GM23338 (cell line): ENCODE results near the gene SLC26A6. TPM values are rescaled to one million over a fixed set of nuclear protein-coding genes. Genes with fewer than 3 reads are reported as not detected.

Experiments used
- ATAC-seq: fragments of 200-7000 bp; cut with Tn5 transposase; 3 replicates; pipeline ENCODE4 v1.9.1; 2020
- DNase-seq: peaks from one replicate; pipeline ENCODE4 v3.0.0-alpha.2; 2015; ENCODE audit warnings: low spot score
- H2AFZ ChIP-seq: fragments of 200-600 bp; sonication (generic); 2 replicates; pipeline ENCODE4 v1.8.0; 2016; ENCODE audit warnings: antibody characterized with exemption, mild to moderate bottlenecking, moderate library complexity
- H3F3A ChIP-seq: fragments of 200-600 bp; sonication (generic); replicated peaks from 2 replicates; pipeline ENCODE4 v1.8.0; 2017; ENCODE audit warnings: antibody characterized with exemption, mixed run types, low read depth
- H3K27ac ChIP-seq: fragments of 200-600 bp; sonication (generic); 2 replicates; pipeline ENCODE4 v1.6.1; 2016; ENCODE audit warnings: low read depth
- H3K27me3 ChIP-seq: fragments of 200-600 bp; sonication (generic); 2 replicates; pipeline ENCODE4 v1.8.0; 2016; ENCODE audit warnings: mild to moderate bottlenecking, mixed run types, moderate library complexity; ENCODE audit not compliant: insufficient read depth
- H3K36me3 ChIP-seq: fragments of 200-600 bp; sonication (generic); 2 replicates; pipeline ENCODE4 v1.8.0; 2016; ENCODE audit warnings: mild to moderate bottlenecking; ENCODE audit not compliant: insufficient read depth
- H3K4me1 ChIP-seq: fragments of 200-600 bp; sonication (generic); 2 replicates; pipeline ENCODE4 v1.8.0; 2016; ENCODE audit warnings: mild to moderate bottlenecking, moderate library complexity; ENCODE audit not compliant: insufficient read depth
- H3K4me2 ChIP-seq: fragments of 200-600 bp; sonication (generic); 2 replicates; pipeline ENCODE4 v1.7.1; 2017; ENCODE audit warnings: mixed run types
- H3K4me3 ChIP-seq: fragments of 200-600 bp; sonication (generic); 2 replicates; pipeline ENCODE4 v1.6.1; 2016; ENCODE audit warnings: mixed run types
- H3K79me2 ChIP-seq: fragments of 200-600 bp; sonication (generic); replicated peaks from 2 replicates; pipeline ENCODE4 v1.8.0; 2017; ENCODE audit warnings: mild to moderate bottlenecking; ENCODE audit not compliant: insufficient read depth
- H3K9me2 ChIP-seq: fragments of 200-600 bp; sonication (generic); 2 replicates; pipeline ENCODE4 v1.8.0; 2017; ENCODE audit not compliant: insufficient read depth
- H4K20me1 ChIP-seq: fragments of 200-600 bp; sonication (generic); replicated peaks from 2 replicates; pipeline ENCODE4 v1.8.0; 2017; ENCODE audit warnings: mild to moderate bottlenecking; ENCODE audit not compliant: insufficient read depth
- H3K27ac Mint-ChIP-seq: 2 replicates; pipeline ENCODE4 v1.8.0; 2020; ENCODE audit warnings: inconsistent platforms, mild to moderate bottlenecking, moderate library complexity, mixed read lengths
- H3K27me3 Mint-ChIP-seq: 3 replicates; pipeline ENCODE4 v1.8.0; 2022; ENCODE audit warnings: low read depth, mild to moderate bottlenecking, moderate library complexity, mixed read lengths, inconsistent platforms; ENCODE audit not compliant: insufficient read depth, poor library complexity
- H3K36me3 Mint-ChIP-seq: 3 replicates; pipeline ENCODE4 v1.8.0; 2021; ENCODE audit warnings: low read depth, mild to moderate bottlenecking, inconsistent platforms, moderate library complexity, mixed read lengths
- H3K4me1 Mint-ChIP-seq: 3 replicates; pipeline ENCODE4 v1.8.0; 2020; ENCODE audit warnings: mild to moderate bottlenecking, inconsistent platforms, mixed read lengths
- H3K4me3 Mint-ChIP-seq: 3 replicates; pipeline ENCODE4 v1.8.0; 2021; ENCODE audit warnings: moderate library complexity, mild to moderate bottlenecking, inconsistent platforms, mixed read lengths
- H3K9me3 Mint-ChIP-seq: 3 replicates; pipeline ENCODE4 v1.8.0; 2020; ENCODE audit warnings: moderate library complexity, mild to moderate bottlenecking, inconsistent platforms, mixed read lengths
- CREB1 ChIP-seq: fragments of 250-450 bp; sonication (Bioruptor Pico); IDR thresholded peaks from 2 replicates; pipeline ENCODE4 v1.5.0; 2020; ENCODE audit warnings: low read depth, mild to moderate bottlenecking, moderate library complexity
- CTCF ChIP-seq, 2 experiments: fragments of 200-600 bp in 1 of 2; sonication (generic) in 1 of 2; conservative IDR thresholded peaks; 2 replicates each; pipeline versions ENCODE4 v1.5.1 to v1.6.1; 2016 to 2017; ENCODE audit warnings: antibody characterized with exemption in 2 of 2, low read depth in 2 of 2, mild to moderate bottlenecking in 2 of 2, moderate library complexity in 1 of 2
- ETS1 ChIP-seq: IDR thresholded peaks from 2 replicates; pipeline ENCODE4 v1.6.1; 2016; ENCODE audit warnings: antibody characterized with exemption
- EZH2 ChIP-seq: fragments of 200-600 bp; sonication (generic); IDR thresholded peaks from one replicate; pipeline ENCODE4 v1.8.0; 2017; ENCODE audit warnings: antibody characterized with exemption, mild to moderate bottlenecking, low read depth; ENCODE audit not compliant: unreplicated experiment
- EZH2phosphoT487 ChIP-seq: fragments of 200-600 bp; sonication (generic); IDR thresholded peaks from one replicate; pipeline ENCODE4 v1.8.1; 2018; ENCODE audit warnings: antibody characterized with exemption; ENCODE audit not compliant: unreplicated experiment
- NANOG ChIP-seq: IDR thresholded peaks from 2 replicates; pipeline ENCODE4 v1.6.1; 2016; ENCODE audit warnings: antibody characterized with exemption, borderline replicate concordance
- POLR2AphosphoS5 ChIP-seq: IDR thresholded peaks from 2 replicates; pipeline ENCODE4 v1.6.1; 2016; ENCODE audit warnings: antibody characterized with exemption, low read depth
- REST ChIP-seq: IDR thresholded peaks from one replicate; pipeline ENCODE4 v1.6.1; 2018; ENCODE audit warnings: antibody characterized with exemption; ENCODE audit not compliant: unreplicated experiment
- ZNF114 ChIP-seq: fragments of 250-450 bp; sonication (Bioruptor Pico); IDR thresholded peaks from 2 replicates; pipeline ENCODE4 v1.5.0; 2020; ENCODE audit warnings: mild to moderate bottlenecking, moderate library complexity
- ZNF331 ChIP-seq: fragments of 250-450 bp; sonication (Bioruptor Pico); IDR thresholded peaks from 2 replicates; pipeline ENCODE4 v1.5.0; 2020; ENCODE audit warnings: low read depth, mild to moderate bottlenecking, moderate library complexity
- polyA plus RNA-seq: library from polyadenylated mRNA; unstranded; fragments of >200 nt; fragmentation: Nextera tagmentation; extraction: Ambion mirVana; gene quantifications from 2 replicates; pipeline ENCODE4 v1.2.1, GENCODE V29; 2016
- total RNA-seq: library from RNA; depleted of rRNA; stranded (reverse); fragments of >200 nt; shearing (Covaris generic); gene quantifications from 2 replicates; pipeline ENCODE4 v1.2.3, GENCODE V29; 2014

Gene SLC26A6
- total and polyA plus RNA-seq, 2 experiments from 2014 or later: 34.3 to 96.4 TPM

GRCh38 chr3:48599077-48599501 lies 36.2 kb downstream of the SLC26A6 start:
- Histone ChIP-seq H3K4me1 (peaks cover 17% of the 10 kb centered on the region; the same call in 1 of the 2 replicates), H3K79me2 (no peaks in the 10 kb centered on the region), H3F3A (0 out of 2 replicates have a peak, but pooled peaks cover 7% of the 10 kb centered on the region), H3K4me2 (no peak overlapping the region), H3K4me3 (no peak overlapping the region), H3K27ac (no peak overlapping the region), H3K36me3 (peaks cover 10% of the 10 kb centered on the region), H2AFZ (no peak overlapping the region), H4K20me1 (peaks cover 7% of the 10 kb centered on the region), H3K9me2 (no peaks in the 10 kb centered on the region), H3K27me3 (peaks cover 7% of the 10 kb centered on the region; the same call in 1 of the 2 replicates)
- peaks cover 12% of the 10 kb centered on the region for H3K4me1 Mint-ChIP-seq
- H3K27me3 Mint-ChIP-seq: peaks cover 26% of the 10 kb centered on the region
- no peaks in the 10 kb centered on the region for H3K9me3 Mint-ChIP-seq
- H3K36me3 Mint-ChIP-seq: peaks cover 61% of the 10 kb centered on the region
- no peak overlapping the region for H3K27ac Mint-ChIP-seq
- TF ChIP-seq CTCF (conservative IDR thresholded peaks at IDR 0.05; ENCODE audit: low read depth in 2 of 2) (no peak), ZNF114 (CRISPR knock-in tag) (no peak), ETS1 (no peak), EZH2phosphoT487 (no peak), POLR2AphosphoS5 (no peak), CREB1 (no peak), ZNF331 (CRISPR knock-in tag) (no peak), NANOG (no peak)
- H3K4me3 Mint-ChIP-seq: no peak overlapping the region
- ATAC-seq (no peak), DNase-seq (no peak)

- Histone ChIP-seq H3K4me1 (peaks cover 17% of the 10 kb centered on the region; the same call in 1 of the 2 replicates), H3K9me2 (no peaks in the 10 kb centered on the region), H2AFZ (no peak overlapping the region), H3K79me2 (no peaks in the 10 kb centered on the region), H3K27ac (no peak overlapping the region), H3K36me3 (peaks cover 10% of the 10 kb centered on the region), H3K27me3 (peaks cover 11% of the 10 kb centered on the region; the same call in 1 of the 2 replicates), H3F3A (0 out of 2 replicates have a peak, but pooled peaks cover 7% of the 10 kb centered on the region), H4K20me1 (peaks cover 7% of the 10 kb centered on the region), H3K4me3 (no peak overlapping the region), H3K4me2 (no peak overlapping the region)
- DNase-seq (no peak), ATAC-seq (no peak)
- Mint-ChIP-seq H3K36me3 (peaks cover 56% of the 10 kb centered on the region), H3K27ac (no peak overlapping the region), H3K4me3 (no peak overlapping the region), H3K9me3 (no peaks in the 10 kb centered on the region), H3K27me3 (peaks cover 26% of the 10 kb centered on the region), H3K4me1 (peaks cover 12% of the 10 kb centered on the region)
- TF ChIP-seq EZH2: no peak
- no peak for TF ChIP-seq ZNF114 (CRISPR knock-in tag)
- TF ChIP-seq NANOG: no peak
- TF ChIP-seq CREB1: no peak
- no peak for TF ChIP-seq REST
Observed at GRCh38 chr3:48598323-48599076, 36.8 kb downstream of the SLC26A6 start.
